ENCODE measurements around the gene MED31.
"Not testable (repeated sequence)": the region's sequence is repeated elsewhere in the genome, so short reads cannot be mapped to it uniquely, and the experiment has no call there.

MED31 gene

DNA sequence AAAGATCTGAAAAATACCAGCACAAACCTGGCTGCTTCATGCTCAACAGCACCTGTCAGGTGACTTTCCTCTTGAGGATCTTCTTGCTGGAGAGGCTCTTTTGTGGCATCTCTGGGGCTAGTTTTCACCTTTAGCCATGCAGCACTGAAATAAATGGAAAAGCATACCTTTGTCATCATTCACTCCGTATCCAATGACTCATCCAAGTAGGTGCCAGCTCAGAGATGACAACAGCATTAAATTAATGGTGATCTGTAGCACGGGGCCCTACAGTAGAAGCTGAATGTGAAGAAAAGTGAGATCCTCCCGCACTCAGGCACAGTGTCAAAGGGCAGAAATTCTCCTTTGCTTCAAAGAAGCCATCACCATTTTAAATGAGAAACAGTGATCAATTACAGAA is 43.1 kb downstream of the MED31 start:
- no peak for DNase-seq

DNA sequence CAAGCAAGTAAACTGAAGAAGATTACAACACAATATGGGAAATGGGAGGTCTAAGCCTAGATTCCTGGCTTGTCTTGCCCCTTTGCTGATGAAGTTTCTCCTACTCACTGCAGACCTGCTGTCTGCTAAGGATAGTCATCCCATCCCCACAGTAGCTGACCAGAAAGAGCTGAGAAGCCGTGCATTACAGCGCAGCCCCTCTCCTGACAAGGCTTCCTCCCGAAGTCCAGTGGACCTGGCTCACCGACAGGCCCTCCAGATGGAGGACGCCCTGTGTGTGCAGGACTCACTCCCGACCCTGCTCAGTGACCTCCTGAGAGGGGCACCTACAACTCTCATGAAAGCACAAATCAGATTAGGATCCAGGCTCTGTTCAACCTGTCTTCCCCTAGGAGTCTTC is 46.3 kb downstream of the MED31 start:
- DNase-seq, result no peak

DNA sequence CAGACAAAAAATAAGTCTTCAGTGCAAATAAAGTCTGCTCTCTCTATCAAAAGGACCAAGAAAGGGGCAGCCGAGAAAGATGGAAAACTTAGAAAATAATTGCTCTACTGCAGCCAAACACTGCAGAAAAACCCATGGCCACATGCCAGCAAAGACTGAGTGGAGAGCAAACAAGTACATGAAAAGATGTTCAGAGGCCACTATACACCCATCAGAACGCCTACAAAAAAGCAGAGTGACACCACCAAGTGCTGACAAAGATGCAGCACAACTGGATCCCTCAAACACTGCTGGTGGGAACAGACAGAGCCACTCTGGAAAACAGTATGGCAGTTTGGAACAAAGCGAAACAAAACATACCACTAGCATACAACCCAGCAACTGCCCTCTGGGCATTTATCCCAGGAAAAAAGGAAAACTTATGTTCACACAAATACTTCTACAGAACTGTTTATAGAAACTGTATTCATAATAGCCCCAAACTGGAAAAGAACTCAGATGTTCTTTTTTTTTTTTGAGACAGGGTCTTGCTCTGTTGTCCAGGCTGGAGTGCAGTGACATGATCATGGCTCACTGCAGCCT is 47.6 kb downstream of the MED31 start:
- DNase-seq, result no peak

DNA sequence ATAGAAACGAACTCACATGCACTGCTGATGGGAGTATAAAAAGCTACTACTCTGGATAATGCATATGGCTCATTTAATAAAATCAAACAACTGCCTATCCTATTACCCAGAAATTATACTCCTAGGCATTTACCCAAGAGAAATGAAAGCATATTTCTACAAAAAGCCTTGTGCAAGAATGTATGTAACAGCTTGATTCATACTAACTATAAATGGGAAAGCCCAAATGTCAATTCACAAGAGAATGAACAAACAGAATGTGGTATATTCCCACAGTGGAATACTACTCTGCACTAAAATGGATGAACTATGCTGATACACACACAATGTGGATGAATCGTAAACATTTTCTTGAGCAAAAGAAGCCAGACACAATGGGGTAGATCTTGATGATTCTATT is 49.3 kb downstream of the MED31 start:
- DNase-seq, result no peak

- no peak for DNase-seq
Measured at GRCh38 chr17:6599364-6599763, 52.0 kb downstream of the MED31 start.

DNA sequence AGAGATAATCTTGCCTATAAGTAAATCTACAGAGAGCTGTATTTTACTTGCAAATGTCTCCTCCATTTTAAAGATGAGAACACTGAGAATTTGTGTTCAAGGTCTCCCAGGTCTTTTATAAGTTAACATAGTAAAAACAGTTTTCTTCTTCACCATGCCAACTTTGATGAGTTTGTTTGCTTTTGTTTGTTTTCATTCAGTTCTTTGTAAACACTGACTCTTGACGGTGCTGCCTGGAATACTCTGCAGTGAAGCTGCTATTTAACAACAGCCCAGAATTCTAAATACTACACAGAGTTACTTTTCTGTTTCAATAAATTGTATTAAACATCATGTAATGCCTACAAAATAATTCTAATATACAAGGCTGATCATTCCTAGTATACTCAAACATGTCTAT is 53.7 kb downstream of the MED31 start:
- DNase-seq, result no peak

GRCh38 chr17:6596941-6597340 is 54.5 kb downstream of the MED31 start:
- DNase-seq, result no peak

DNA sequence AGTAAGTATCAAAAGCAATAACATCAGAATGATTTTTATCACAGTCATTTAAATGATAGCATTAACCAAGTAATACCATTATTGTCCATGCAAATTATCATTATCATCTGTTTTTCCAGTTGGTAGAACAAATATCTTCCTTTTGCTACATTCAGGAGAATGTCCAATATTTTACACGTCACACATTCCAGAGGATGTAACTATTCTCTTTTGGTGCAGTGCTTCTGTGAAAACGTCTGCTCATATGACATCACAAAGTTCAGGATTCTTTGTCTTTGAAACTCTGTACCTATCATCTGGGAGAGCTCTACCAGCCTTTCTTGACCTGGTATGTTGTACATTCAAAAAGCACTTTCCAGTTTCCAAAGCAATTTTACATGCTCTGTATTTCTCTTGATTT is 54.9 kb downstream of the MED31 start:
- DNase-seq, result no peak

- no peak for DNase-seq
Measured at GRCh38 chr17:6596081-6596480, 55.3 kb downstream of the MED31 start.

- not testable (repeated sequence) for DNase-seq
Measured at GRCh38 chr17:6593371-6593770, 58.0 kb downstream of the MED31 start.

All from activated CD8-positive, alpha-beta memory T cell treated with anti-CD3 and anti-CD28 coated beads, Interleukin-2, amount 50 U/mL, for 4 hours (primary cell).